ENCODE measurements around the gene SF3B6.
"Not testable (repeated sequence)": the region's sequence is repeated elsewhere in the genome, so short reads cannot be mapped to it uniquely, and the experiment has no call there.

SF3B6 gene, protein sequence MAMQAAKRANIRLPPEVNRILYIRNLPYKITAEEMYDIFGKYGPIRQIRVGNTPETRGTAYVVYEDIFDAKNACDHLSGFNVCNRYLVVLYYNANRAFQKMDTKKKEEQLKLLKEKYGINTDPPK

DNA sequence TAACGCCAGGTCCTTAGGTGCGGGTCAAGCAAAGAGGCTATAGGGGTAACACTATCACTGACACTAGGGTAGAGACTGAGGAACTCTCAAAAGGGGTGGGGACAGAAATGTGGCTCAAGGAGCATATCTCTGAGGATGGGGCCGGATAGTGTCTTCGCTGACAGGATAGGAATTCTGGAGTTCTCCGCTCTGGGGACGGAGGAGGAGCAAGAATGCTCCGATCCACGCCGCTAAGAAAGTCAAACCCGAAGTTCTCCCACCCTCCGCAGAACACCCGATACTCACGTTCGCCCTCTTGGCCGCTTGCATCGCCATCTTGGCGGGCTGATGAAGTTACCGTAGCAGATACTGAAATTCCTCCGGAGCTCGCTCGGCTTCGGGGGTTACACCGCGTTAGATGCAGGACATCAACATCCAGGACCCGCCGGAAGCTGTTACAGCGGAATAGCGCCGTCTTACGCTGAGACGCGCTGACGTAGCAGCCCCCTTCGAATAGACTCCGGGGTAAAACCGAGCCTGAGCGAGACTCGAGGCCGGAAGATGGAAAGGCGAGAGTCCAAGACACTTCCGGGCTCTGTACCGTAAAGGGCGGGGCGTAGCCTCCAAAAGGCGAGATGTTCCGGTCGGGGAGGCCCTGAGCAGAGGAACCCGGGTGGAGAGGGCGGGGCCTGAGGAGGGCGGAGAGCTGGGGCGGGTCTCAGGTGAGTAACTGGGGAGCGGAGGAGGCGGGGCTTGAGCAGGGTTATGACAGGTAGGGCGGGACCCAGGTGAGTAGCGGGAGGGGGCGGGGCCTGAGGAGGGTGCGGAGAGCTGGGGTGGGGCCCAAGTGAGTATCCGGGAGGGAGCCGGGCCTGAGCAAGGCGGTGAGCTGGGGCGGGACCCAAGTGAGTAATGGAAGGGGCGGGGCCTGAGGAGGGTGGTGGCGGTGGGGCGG is at the start of gene SF3B6:
Gene SF3B6, minus strand, starts transcription at position 412 of the 934 bp plus-strand sequence. Its CDS starts 97 bp downstream, at position 315.
- DNase-seq = peak; percentile 99

DNA sequence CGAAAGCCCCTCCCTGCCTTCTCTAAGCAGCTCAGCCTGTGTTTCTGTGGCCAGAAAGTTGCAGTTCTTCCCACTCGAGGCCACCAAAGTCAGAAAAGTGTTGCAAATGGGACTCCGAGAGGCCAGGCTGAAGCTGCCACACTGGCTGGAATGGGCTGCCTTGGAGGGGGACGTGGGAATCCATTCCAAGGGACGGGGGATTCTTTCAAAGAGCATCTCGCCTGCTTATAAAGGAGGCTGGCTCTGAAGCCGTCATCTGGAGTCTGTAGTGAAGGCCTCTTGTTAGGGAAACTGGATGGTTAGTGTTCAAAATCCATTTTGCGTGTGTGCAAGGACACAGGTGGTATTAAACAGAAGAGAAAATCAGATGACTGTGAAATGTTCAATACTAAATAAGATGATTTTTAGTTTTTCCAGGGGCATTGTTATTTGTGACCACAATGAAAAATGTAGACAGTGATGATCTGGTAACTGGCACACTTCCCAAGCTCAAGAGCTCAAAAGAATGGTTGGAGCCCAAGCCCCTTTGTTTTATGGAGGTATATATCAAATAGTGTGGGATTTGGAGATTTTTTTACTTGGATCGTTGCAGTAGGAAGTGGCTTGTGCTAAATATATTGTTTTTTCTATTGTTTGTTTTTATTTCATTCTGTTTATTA is 47.9 kb upstream of the SF3B6 start:
- DNase-seq = peak; percentile 65

DNA sequence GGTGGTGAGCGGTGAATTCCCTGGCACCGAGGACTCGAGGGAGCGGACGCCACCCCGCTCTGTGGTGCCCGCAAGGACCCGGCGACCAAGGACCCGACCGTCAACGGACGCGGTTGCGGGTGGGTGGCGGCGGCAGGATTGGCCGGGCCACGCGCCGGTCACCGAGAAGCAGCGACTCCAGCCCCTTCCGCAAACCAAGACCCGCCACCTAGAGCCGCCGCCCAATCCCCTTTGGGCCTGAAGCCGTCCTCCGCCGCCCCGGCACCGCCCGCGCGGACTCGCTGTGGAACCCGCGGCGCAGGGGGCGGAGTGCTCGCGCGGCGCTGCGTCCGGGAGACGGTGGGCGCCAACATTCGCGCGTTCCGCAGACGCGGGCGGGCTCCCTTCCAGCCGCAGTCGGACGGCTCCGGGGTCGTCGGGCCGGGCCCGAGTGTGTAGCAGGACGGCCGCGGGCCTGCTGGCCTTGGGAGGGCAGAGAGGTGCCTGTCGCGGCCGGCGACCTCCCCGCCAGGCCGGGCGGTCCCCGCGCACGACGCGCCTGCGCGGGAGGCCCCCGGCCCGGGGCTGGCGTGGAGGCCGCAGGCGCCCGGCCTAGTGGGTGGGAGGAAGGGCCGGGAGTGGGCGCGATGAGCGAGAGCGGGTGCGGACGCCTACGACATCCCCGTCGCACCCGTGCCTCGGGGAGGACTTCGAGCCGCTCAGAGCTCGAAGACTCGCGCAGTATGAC is 47.2 kb upstream of the SF3B6 start, which contains the start of the genes FAM228B and PFN4:
Gene FAM228B, plus strand, starts transcription at position 275 of the 727 bp plus-strand sequence. CDS start 893 bp downstream, outside the sequence.
Gene PFN4, minus strand, starts transcription at position 140 of the 727 bp plus-strand sequence. CDS start 799 bp downstream, outside the sequence.
- DNase-seq = peak; percentile 89

DNA sequence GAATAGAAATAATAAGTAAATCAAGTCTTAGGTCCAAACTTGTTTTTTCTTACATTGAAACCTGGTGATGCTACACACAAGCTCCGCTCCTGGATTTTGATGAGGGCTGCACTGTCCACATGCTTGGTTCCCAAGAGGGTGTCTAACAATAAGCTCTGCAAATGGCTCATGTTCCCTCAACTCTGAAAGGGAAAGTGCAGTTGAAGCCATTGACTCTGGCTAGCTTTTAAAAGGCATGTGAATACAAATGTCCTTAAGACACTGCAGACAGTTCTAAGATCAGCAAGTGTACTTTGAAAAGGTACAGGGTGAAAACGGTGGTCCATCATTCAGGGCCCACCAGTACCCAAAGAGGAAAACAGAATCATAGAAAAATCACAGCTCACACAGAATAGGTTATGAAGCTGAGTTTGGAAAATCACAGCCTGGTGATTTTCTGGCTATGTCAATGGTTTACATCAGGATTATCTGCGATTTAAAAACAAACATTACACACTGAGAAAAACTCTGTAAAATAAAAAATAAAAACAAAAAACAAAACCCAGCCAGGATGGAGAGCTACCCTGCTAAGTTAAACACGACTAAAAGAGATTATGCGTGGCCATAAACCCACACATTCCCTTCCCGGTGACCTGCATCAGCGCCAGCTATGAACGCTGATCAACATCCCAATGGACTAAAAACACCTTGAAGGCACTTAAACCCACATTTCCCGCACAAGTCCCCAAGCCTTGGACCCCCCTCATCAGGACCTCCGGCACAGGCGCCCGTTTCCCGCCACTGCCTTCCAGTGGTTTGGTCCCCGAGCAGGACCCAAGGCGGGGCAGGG is 46.5 kb upstream of the SF3B6 start:
- DNase-seq = peak; percentile 7

DNA sequence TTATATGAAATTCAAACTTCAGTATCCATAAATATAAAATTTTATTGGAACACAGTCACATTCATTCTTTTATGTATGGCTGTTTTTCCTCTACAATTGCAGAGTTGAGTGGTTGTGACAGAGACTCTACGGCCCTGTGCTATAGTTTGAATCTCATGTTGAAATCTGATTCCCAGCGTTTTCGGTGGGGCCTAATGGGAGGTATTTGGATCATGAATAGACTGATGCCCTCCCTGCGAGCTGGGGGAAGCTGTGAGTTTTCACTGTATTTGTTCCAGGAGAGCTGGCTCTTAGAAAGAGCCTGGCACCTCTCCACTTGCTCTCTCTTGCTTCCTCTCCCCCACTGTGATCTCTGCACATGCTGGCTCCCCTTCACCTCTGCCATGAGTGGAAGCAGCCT is 45.3 kb upstream of the SF3B6 start:
- DNase-seq = no peak

DNA sequence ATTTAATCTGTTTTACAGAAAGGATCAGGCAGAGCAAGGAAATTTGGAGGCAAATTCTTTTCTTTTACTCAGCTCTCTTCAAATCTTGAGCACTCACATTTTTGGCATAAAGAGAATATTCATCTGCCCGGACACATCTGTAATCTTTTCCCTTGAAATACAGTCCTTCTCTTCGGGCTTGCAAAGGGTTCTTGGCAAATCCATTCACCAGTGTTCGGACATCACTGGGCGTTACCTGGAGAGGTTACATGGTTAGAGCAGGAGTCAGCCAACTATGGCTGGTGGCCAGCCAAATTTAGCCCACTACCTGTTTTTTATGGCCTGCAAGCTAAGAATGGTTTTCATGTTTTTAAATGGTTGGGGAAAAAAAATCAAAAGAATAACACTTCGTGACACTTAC is 44.9 kb upstream of the SF3B6 start:
- no peak for DNase-seq

DNA sequence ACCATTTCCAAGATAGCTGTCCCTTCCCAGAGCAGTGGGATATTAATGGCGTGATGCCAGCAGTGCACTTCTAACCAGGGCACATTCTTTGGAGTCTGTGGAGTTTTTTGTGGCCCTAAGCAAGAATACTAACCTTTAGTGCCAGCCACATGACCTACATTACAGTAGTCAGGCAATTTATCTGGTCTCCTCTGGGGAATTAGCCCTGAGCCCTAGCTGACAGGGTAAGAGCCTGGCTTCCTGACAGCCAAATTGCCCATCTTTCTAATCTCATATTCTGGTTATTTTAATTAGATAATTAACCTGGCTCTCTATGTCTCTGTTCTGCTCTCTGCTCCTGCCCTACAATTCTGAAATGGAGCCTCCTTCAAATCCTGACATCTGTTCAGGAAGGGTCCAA is 41.8 kb upstream of the SF3B6 start:
- DNase-seq = no peak

DNA sequence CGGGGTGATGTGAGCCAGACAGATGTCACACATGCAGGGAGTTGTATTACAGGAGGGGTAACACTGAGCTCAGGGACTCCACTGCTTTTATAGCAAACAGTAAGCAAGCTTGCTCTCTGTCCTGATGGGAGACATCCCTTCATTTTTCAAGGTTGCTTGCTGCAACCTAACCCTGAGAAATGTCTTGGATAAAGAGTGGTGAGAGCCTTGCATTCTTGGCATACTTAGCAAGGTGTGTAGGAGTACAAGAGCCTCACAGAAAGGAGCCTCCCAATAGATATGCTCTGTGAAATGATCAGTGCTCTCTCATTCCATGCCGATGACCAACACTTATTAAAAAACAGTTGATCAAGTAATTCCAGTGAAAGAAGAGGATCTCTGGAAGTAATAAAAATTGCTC is 38.9 kb upstream of the SF3B6 start:
- no peak for DNase-seq

DNA sequence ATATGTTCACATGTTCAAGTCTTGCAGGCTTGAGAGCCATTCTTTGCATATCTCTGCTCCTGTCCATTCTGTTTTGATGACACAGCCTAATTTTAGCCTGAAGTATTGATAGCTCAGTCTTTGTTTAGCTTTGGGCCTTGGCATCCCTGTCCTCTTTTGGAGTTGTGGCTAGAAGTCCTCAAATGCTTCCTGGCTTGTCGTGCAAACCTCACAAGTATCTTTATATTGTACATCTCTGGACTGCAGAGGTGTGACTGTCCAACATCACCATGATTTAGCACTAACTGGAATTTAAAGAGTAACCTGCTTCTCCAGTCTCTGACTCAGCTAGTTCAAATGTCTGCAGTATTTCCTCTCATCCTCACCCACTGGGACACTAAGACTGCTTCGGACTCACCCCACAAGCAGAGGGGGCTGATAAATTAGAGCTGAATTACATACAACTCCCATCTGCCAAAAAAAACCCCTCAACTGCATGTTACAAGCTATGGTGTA is 35.3 kb upstream of the SF3B6 start:
- no peak for DNase-seq

DNA sequence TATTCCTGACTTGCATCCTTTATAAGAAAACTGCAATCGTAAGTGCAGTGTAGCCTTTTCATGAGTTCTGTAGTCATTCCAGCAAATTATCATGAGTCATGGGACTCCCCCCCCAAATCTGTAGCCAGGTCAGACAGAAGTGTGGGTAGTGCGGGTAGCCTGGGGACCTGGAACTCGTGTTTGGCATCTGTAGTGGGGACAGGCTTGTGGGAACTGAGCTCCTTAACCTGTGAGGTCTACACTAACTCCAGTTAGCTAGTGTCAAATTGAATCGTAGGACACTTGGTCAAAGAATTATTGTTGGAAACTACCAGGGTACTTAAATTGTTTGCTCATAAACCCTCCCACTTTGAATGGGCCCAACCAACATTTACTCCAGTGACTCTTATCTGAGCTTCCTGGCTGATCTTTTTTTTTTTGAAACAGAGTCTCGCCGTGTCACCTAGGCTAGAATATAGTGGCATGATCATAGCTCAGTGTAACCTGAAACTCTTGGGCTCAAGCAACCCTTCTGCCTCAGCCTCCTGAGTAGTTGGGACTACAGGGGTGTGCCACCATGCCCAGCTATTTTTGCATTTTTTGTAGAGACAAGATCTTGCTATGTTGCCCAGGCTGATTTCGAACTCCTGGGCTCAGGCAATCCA is 34.7 kb upstream of the SF3B6 start:
- no peak for DNase-seq

DNA sequence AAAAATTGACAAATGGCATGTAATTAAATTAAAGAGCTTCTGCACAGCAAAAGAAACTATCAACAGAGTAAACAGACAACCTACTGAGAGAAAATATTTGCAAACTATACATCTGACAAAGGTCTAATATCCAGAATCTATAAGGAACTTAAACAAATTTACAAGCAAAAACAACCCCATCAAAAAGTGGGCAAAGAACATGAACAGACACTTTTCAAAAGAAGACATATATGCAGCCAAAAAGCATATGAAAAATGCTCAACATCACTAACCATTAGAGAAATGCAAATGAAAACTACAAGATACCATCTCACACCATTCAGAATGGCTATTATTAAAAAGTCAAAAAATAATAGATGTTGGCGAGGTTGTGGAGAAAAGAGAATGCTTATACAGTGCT is 33.3 kb upstream of the SF3B6 start:
- not testable (repeated sequence) for DNase-seq

DNA sequence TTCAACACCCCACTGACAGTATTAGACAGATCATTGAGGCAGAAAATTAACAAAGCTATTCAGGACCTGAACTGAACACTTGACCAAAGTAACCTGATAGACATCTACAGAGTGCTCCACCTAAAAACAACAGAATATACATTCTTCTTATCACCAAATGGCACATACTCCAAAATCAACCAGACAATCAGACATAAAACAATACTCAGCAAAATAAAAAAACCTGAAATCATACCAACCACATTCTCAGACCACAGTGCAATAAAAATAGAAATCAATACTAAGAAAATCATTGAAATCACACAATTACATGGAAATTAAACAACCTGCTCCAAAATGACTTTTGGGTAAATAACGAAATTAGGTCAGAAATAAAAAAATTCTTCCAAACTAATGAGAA is 31.2 kb upstream of the SF3B6 start:
- no peak for DNase-seq

DNA sequence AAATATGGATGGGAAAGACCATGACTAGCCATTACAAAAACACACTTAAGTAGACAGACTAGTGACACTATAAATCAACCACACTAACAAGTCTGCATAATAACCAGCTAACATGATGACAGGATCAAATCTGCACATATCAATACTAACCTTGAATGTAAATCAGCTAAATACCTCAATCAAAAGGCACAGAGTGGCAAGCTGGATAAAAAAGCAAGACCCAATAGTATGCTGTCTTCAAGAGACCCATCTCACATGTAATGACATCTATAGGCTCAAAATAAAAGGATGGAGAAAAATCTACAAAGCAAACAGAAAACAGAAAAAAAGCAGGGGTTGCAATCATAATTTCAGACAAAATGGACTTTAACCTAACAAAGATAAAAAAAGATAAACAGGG is 30.7 kb upstream of the SF3B6 start:
- no peak for DNase-seq

DNA sequence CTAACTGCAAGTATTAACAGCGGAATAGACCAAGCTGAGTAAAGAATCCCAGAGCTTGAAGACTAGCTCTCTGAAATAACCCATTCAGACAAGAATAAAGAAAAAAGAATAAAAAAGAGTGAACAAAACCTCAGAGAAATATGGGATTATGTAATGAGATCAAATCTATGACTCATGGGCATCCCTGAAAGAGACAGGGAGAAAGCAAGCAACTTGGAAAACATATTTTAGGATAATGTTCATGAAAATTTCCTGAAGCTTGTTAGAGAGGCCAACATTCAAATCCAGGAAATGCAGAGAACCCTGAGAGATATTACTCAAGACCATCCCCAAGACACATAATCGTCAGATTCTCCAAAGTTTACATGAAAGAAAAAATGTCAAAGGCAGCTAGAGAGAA is 29.7 kb upstream of the SF3B6 start:
- no peak for DNase-seq

DNA sequence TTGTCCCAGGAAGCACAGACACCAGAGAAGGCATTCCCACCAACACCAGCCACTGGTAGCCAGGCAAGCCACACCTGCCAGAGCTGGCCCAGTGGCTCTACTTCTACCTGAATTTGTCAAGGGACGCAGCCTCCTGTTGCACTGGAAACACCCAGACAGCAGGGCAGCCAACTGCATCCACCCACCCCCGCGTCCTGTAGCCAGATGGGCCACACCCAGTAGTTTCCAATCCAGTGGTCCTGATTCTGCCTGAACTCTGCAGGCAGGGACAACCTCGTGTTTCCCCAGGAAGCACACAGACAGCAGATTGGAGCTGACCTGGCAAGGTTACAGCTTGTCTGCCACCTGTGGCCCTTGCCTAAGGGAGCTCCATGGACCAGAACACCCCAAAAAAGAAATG is 28.8 kb upstream of the SF3B6 start:
- DNase-seq = no peak

DNA sequence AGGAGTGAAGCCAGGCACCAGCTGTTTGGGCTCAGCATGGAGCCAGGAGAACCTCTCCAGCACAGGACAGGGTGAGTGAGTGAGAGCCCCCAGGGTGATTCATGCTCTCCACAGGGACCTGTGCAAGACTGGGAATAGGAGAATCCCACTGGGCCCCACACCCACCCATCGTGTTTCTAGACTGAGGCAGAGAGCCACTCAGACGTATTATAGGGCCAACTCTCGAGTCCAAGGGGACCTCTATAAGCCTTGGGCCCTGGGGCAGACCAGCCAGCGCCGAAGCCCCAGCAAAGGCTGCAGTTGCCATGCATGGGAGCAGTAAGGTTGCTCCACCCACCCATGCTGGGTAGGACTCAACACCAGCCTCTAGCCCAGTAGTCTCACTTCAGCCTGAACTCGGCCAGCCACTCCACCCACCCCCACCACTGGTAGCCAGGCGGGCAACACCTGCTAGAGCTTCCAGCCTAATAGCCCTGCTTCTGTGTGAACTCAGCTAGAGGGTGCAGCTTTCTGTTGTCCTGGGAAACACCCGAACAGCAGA is 28.1 kb upstream of the SF3B6 start:
- no peak for DNase-seq

DNA sequence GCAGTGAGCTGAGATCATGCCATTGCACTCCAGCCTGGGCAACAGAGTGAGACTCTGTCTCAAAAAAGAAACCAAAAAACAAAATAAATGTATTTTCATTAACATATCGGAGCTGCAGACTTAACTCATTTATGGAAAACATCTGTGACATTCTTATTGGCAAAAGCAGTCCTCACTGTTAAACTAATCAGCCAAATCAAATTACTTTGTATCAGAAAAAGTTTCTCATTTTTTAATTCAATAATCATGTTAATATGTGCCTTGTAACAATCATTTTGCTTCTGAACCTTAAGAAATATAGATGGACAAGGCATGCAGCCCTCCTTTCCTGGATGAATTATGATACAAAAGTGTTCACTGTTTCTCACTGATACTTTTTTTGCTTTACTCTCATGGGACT is 26.6 kb upstream of the SF3B6 start:
- no peak for DNase-seq

DNA sequence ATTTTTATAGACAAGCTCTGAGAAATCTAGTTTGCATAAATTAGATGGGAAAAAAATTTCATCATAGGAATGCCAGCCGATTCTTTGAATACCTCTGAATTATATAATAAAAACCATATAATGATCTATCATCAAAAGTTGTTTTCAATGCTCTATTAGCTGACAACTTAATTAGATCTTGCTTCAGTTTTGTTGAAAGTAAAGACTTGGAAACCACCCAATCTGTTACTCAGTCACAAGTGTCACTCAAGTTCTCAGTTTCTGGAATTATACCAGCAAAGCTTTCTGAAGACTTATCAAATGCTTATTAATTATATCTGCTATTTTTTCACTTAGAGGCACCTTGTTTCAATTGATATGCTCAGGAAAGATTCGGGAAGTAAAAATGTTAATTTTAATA is 25.9 kb upstream of the SF3B6 start:
- no peak for DNase-seq

DNA sequence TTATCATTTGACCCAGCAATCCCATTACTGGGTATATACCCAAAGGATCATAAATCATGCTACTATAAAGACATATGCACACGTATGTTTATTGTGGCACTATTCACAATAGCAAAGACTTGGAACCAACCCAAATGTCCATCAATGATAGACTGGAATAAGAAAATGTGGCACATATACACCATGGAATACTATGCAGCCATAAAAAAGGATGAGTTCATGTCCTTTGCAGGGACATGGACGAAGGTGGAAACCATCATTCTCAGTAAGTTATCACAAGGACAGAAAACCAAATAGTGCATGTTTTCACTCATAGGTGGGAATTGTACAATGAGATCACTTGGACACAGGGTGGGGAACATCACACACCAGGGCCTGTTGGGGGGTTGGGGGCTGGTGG is 24.6 kb upstream of the SF3B6 start:
- not testable (repeated sequence) for DNase-seq

DNA sequence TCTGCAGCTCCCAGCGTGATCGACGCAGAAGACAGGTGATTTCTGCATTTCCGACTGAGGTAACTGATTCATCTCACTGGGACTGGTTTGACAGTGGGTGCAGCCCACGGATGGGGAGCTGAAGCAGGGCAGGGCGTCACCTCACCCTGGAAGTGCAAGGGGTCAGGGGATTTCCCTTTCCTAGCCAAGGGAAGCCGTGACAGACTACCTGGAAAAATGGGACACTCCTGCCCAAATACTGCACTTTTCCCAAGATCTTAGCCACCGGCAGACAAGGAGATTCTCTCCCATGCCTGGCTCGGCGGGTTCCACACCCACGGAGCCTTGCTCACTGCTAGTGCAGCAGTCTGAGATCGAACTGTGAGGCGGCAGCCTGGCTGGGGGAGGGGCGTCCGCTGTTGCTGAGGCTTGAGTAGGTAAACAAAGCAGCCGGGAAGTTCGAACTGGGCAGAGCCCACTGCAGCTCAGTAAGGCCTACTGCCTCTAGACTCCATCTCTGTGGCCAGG is 19.1 kb upstream of the SF3B6 start:
- DNase-seq = peak; percentile 9

DNA sequence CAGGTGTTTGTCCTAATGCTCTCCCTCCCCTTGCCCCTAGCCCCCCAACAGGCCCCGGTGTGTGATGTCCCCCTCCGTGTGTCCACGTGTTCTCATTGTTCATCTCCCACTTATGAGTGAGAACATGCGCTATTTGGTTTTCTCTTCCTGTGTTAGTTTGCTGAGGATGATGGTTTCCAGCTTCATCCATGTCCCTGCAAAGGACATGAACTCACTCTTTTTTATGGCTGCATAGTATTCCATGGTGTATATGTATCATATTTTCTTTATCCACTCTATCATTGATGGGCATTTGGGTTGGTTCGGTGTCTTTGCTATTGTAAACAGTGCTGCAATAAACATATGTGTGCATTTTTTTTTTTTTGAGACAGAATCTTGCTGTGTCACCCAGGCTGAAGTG is 17.1 kb upstream of the SF3B6 start:
- not testable (repeated sequence) for DNase-seq

All from DMS53 (cell line).